ENCODE results near the gene PRSS22.
A peak's percentile ranks its signal among the peaks of the same experiment; 100 is the strongest.

PRSS22 gene

DNA sequence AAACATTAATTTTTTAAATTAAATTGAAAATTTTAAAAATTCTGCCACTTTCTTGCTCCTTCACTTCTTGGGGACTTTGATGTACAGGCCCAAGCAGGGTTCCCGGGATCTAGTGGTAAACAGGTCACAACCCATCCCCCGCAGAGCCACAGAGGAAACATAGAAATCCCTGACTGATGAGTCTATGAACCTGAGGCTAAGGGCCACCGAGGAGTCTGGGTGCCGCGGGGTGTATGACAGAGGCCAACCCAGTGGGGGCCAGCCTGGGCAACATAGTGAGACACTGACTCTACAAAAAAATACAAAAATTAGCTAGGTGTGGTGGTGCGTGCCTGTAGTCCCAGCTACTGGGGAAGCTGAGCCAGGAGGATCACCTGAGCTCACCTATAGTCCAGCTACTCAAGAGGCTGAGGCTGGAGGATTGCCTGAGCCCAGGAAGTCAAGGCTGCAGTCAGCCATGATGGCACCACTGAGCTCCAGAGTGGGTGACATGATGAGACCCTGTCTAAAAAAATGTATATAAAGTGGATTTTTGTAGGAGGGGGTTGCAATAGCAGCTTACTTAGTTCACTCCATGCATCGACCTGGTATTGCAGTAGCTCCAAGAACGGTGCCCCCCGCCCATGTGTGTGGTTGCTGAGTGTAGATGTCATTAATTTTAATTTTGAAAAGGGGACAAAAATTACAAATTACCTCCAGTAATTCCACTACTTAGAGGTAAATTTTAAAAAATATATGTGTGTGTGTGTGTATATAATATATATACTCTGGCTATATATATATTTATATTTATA, 44.6 kb upstream of the PRSS22 start:
- no peak overlapping the region for H3K4me3 ChIP-seq (replicated peaks in 1 of 2; ENCODE audit: low read depth in 2 of 2, low read length in 2 of 2)
- no peak for DNase-seq (ENCODE audit: low read depth in 2 of 2)
- TF ChIP-seq, protein P1, sequence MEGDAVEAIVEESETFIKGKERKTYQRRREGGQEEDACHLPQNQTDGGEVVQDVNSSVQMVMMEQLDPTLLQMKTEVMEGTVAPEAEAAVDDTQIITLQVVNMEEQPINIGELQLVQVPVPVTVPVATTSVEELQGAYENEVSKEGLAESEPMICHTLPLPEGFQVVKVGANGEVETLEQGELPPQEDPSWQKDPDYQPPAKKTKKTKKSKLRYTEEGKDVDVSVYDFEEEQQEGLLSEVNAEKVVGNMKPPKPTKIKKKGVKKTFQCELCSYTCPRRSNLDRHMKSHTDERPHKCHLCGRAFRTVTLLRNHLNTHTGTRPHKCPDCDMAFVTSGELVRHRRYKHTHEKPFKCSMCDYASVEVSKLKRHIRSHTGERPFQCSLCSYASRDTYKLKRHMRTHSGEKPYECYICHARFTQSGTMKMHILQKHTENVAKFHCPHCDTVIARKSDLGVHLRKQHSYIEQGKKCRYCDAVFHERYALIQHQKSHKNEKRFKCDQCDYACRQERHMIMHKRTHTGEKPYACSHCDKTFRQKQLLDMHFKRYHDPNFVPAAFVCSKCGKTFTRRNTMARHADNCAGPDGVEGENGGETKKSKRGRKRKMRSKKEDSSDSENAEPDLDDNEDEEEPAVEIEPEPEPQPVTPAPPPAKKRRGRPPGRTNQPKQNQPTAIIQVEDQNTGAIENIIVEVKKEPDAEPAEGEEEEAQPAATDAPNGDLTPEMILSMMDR (IDR thresholded peaks at IDR 0.05; ENCODE audit: low read depth, low read length): no peak

DNA sequence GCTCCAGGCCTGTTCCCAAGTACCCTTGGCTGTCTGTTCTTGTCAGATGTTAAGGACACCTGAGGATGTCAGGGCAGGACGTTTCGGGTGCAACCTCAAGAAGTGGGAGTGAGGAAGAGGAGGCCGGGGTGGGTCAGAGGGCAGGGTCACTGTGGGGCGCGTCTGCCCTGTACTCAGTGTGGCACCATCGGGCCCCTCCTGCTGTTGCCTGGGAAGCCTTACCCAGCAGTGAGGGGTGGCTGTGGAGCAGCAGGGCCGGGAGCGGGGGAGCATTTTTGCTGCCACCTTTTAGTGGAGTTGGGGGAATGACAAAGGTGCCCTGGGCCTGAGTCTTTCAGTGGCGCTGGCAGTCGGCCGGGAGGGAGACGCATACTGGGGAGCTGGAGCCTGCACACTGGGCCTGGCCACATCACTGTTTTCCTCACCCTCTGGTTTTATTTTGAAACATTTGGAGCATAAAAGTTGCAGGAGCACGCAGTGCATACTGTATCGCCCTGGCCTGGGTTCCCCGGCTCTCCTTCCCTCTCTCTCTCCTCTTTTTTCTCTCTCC, 42.6 kb upstream of the PRSS22 start:
- TF ChIP-seq, protein P1 (IDR thresholded peaks at IDR 0.05; ENCODE audit: low read depth, low read length): no peak
- no peak for DNase-seq (ENCODE audit: low read depth in 2 of 2)
- no peak overlapping the region for H3K4me3 ChIP-seq (replicated peaks in 1 of 2; ENCODE audit: low read depth in 2 of 2, low read length in 2 of 2)

DNA sequence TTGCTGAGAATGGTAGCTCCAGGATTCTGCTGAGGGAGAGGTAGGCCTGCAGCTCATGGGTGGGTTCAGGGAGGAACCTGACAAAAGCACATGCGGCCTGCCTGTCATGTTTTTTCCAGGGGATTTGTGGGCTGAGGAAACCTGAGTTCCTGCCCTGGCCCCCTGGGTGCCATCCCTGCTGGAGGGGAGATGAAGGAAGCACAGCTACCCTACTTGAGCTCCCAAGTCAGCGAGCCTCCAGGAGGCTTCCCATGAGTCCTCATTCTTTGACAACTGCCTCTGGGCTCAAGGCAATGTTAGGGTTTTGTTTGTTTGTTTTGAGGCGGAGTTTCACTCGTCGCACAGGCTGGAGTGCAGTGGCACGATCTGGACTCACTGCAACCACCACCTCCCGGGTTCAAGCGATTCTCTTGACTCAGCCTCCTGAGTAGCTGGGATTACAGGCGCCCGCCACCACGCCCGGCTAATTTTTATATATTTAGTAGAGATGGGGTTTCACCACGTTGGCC, 41.6 kb upstream of the PRSS22 start:
- DNase-seq (ENCODE audit: low read depth in 2 of 2): no peak
- TF ChIP-seq, protein P1 (IDR thresholded peaks at IDR 0.05; ENCODE audit: low read depth, low read length): no peak
- no peak overlapping the region for H3K4me3 ChIP-seq (replicated peaks in 1 of 2; ENCODE audit: low read depth in 2 of 2, low read length in 2 of 2)

DNA sequence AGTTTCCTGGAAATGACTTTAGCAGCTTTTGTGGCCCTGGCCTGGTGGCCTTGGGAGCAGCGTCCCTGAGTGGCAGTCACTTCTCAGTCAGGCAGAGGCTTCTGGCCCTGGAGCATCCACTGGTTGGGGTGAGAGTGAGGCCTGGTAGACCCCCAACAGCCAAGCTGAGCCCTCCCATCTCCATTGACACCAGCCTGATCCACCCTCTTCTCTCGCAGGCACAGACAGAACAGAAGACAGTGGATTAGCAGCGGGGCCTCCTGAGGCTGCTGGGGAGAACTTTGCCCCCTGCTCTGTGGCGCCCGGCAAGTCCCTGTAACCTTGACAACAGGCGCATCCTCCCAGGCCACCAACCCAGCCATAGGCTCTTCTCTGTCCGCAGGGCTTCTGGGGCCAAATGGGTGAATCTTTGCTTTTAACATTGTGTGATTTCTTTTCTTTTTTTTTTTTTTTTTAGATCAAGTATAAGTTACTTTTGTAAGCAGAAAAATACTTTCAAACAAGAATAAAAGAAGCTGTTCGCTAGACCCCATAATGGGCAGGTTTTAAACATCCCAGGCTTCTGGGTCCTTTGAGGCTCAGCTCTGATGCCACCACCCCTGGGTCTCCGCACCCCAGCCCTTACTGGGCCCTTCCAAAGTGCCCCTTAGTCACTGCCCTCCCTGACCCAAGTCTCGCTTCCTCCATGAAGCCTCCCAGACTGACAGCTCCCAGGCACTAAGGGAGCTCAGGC, 41.0 kb upstream of the PRSS22 start:
- no peak for DNase-seq (ENCODE audit: low read depth in 2 of 2)
- TF ChIP-seq, protein P1 (IDR thresholded peaks at IDR 0.05; ENCODE audit: low read depth, low read length): no peak
- no peak overlapping the region for H3K4me3 ChIP-seq (replicated peaks in 1 of 2; ENCODE audit: low read depth in 2 of 2, low read length in 2 of 2)

DNA sequence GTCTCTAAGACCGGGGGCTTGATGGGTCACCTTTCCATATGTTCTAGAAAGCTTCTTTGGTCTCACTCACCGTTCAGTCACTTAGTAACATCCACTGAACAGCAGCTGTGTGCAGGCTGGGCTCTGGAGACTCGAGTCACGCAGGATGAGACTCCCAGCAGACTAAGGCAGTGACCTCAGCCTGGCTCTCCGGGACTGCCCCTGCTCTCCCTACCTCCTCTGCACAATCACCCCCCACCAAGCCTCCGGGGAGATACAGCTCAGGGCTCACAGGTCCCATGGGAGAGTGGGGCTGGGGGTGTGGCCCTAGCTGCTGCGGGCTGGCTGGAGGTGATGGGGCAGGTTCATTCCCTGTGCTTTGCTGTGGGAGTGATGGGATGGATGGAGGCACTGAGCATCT, 39.1 kb upstream of the PRSS22 start:
- DNase-seq (ENCODE audit: low read depth in 2 of 2): peak in 1 of 2 donors; percentile 73
- H3K4me3 ChIP-seq (replicated peaks in 1 of 2; ENCODE audit: low read depth in 2 of 2, low read length in 2 of 2): no peak overlapping the region
- TF ChIP-seq, protein P1 (IDR thresholded peaks at IDR 0.05; ENCODE audit: low read depth, low read length): no peak

DNA sequence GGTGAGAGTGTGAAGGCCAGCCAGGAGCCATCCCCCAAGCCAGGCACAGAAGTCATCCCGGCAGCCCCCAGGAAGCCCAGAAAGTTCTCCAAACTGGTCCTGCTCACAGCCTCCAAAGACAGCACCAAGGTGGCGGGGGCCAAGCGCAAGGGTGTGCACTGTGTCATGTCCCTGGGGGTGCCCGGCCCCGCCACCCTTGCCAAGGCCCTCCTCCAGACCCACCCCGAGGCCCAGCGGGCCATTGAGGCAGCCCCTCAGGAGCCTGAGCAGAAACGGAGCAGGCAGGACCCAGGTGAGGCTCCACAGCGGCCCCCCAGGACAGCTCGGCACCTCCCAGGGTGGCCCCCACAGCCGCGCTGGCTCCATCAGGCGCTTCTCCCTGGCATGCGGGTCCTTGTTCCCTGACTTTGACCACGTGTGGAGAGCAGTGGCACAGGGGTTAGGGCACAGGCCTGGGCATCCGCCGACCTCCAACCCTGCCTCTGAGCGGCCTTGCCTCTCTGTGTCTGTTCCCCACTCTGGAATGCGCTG, 38.6 kb upstream of the PRSS22 start:
- H3K4me3 ChIP-seq (replicated peaks in 1 of 2; ENCODE audit: low read depth in 2 of 2, low read length in 2 of 2): no peak overlapping the region
- TF ChIP-seq, protein P1 (IDR thresholded peaks at IDR 0.05; ENCODE audit: low read depth, low read length): no peak
- no peak for DNase-seq (ENCODE audit: low read depth in 2 of 2)
